Breast epithelium (tissue), 3 donors: ENCODE data around the gene PLTP.

Experiments
- CTCF ChIP-seq, 3 donors: fragments of 450-650 bp; IDR thresholded peaks; one replicate each; pipeline ENCODE4 v1.5.1; 2016 to 2017; ENCODE audit warnings: antibody characterized with exemption in 3 of 3, mild to moderate bottlenecking in 3 of 3, moderate library complexity in 3 of 3
- POLR2A ChIP-seq: fragments of 450-650 bp; IDR thresholded peaks from one replicate; pipeline ENCODE4 v1.6.1; 2016; ENCODE audit warnings: antibody characterized with exemption, mild to moderate bottlenecking, moderate library complexity
- POLR2AphosphoS5 ChIP-seq, 3 donors: sonication (generic); formaldehyde crosslinking; IDR thresholded peaks; one replicate each; pipeline ENCODE4 v1.6.1; 2017; ENCODE audit warnings: antibody characterized with exemption in 3 of 3

- TF ChIP-seq CTCF (IDR thresholded peaks at IDR 0.05) (no peak), POLR2A (no peak), POLR2AphosphoS5 (IDR thresholded peaks at IDR 0.05) (no peak)
Measured at GRCh38 chr20:45924391-45925261, 12.7 kb upstream of the PLTP start.
